GM18517 (cell line): ENCODE measurements around the gene BRDT.
"Not testable (repeated sequence)": the region's sequence is repeated elsewhere in the genome, so short reads cannot be mapped to it uniquely, and the experiment has no call there.

Experiments used
- ATAC-seq: cut with Tn5 transposase; IDR thresholded peaks from one replicate; pipeline ENCODE4 v1.9.1; 2021; ENCODE audit warnings: mild to moderate bottlenecking, moderate library complexity; ENCODE audit not compliant: unreplicated experiment

Gene BRDT

GRCh38 chr1:91981996-91982609 is 32.9 kb downstream of the BRDT start:
- no peak for ATAC-seq

- no peak for ATAC-seq
Observed at GRCh38 chr1:91993256-91993655, 44.1 kb downstream of the BRDT start.

- ATAC-seq: no peak
Observed at GRCh38 chr1:91997607-91998195, 48.5 kb downstream of the BRDT start.

GRCh38 chr1:92004129-92004528 is 54.9 kb downstream of the BRDT start:
- no peak for ATAC-seq

- ATAC-seq: no peak
Observed at GRCh38 chr1:92013923-92014322, 64.7 kb downstream of the BRDT start.

GRCh38 chr1:92016720-92017316 is 67.6 kb downstream of the BRDT start:
- no peak for ATAC-seq

- ATAC-seq: no peak
Observed at GRCh38 chr1:92017656-92018055, 68.5 kb downstream of the BRDT start.

GRCh38 chr1:92026042-92026441 is 76.8 kb downstream of the BRDT start:
- ATAC-seq: not testable (repeated sequence)

- no peak for ATAC-seq
Observed at GRCh38 chr1:92026806-92027205, 77.6 kb downstream of the BRDT start.

- ATAC-seq: no peak
Observed at GRCh38 chr1:92029241-92029922, 80.2 kb downstream of the BRDT start.

- ATAC-seq: no peak
Observed at GRCh38 chr1:92030656-92031107, 81.5 kb downstream of the BRDT start.

GRCh38 chr1:92031281-92032110 is 82.3 kb downstream of the BRDT start:
- no peak for ATAC-seq

- no peak for ATAC-seq
Observed at GRCh38 chr1:92037400-92037799, 88.2 kb downstream of the BRDT start.

- ATAC-seq: no peak
Observed at GRCh38 chr1:92038695-92039346, 89.6 kb downstream of the BRDT start.

- no peak for ATAC-seq
Observed at GRCh38 chr1:92040971-92041370, 91.8 kb downstream of the BRDT start.

- no peak for ATAC-seq
Observed at GRCh38 chr1:92043621-92044020, 94.4 kb downstream of the BRDT start.

GRCh38 chr1:92045766-92046495 is 96.7 kb downstream of the BRDT start:
- ATAC-seq: no peak

GRCh38 chr1:92051948-92052347 is 102.7 kb downstream of the BRDT start:
- no peak for ATAC-seq
